SJSA1 (cell line): Measurements from ENCODE around the gene PRPF6. TPM values are rescaled to one million over a fixed set of nuclear protein-coding genes. Genes with fewer than 3 reads are reported as not detected.
A peak's percentile ranks its signal among the peaks of the same experiment; 100 is the strongest.
"Not testable (repeated sequence)": the region's sequence is repeated elsewhere in the genome, so short reads cannot be mapped to it uniquely, and the experiment has no call there.

Experiments used
- DNase-seq, 2 experiments: peaks; one replicate each; pipeline ENCODE4 v3.0.0-alpha.2; 2015 to 2020; ENCODE audit warnings: low spot score in 2 of 2, low read depth in 1 of 2
- H3K27ac ChIP-seq: fragments of 250-450 bp; sonication (Bioruptor Pico); 2 replicates; pipeline ENCODE4 v1.5.1; 2020; ENCODE audit warnings: mild to moderate bottlenecking, moderate library complexity
- H3K27me3 ChIP-seq: fragments of 250-450 bp; sonication (Bioruptor Pico); replicated peaks from 2 replicates; pipeline ENCODE4 v1.5.1; 2020; ENCODE audit warnings: mild to moderate bottlenecking, moderate library complexity
- H3K36me3 ChIP-seq: fragments of 250-450 bp; sonication (Bioruptor Pico); 2 replicates; pipeline ENCODE4 v1.5.1; 2020; ENCODE audit warnings: mild to moderate bottlenecking
- H3K4me1 ChIP-seq: fragments of 250-450 bp; sonication (Bioruptor Pico); replicated peaks from 2 replicates; pipeline ENCODE4 v1.6.1; 2021; ENCODE audit warnings: mild to moderate bottlenecking
- H3K4me3 ChIP-seq: fragments of 250-450 bp; sonication (Bioruptor Pico); 2 replicates; pipeline ENCODE4 v1.5.1; 2020; ENCODE audit warnings: mild to moderate bottlenecking
- H3K9me3 ChIP-seq: fragments of 250-450 bp; sonication (Bioruptor Pico); replicated peaks from 2 replicates; pipeline ENCODE4 v1.5.1; 2020; ENCODE audit warnings: mild to moderate bottlenecking
- total RNA-seq: library from RNA; depleted of rRNA; stranded (reverse); fragments of >200 nt; shearing (Covaris generic); gene quantifications from 2 replicates; pipeline ENCODE4 v1.2.3, GENCODE V29; 2014

Gene PRPF6
- total RNA-seq, 1 experiment from 2014 or later = 72.1 TPM

DNA sequence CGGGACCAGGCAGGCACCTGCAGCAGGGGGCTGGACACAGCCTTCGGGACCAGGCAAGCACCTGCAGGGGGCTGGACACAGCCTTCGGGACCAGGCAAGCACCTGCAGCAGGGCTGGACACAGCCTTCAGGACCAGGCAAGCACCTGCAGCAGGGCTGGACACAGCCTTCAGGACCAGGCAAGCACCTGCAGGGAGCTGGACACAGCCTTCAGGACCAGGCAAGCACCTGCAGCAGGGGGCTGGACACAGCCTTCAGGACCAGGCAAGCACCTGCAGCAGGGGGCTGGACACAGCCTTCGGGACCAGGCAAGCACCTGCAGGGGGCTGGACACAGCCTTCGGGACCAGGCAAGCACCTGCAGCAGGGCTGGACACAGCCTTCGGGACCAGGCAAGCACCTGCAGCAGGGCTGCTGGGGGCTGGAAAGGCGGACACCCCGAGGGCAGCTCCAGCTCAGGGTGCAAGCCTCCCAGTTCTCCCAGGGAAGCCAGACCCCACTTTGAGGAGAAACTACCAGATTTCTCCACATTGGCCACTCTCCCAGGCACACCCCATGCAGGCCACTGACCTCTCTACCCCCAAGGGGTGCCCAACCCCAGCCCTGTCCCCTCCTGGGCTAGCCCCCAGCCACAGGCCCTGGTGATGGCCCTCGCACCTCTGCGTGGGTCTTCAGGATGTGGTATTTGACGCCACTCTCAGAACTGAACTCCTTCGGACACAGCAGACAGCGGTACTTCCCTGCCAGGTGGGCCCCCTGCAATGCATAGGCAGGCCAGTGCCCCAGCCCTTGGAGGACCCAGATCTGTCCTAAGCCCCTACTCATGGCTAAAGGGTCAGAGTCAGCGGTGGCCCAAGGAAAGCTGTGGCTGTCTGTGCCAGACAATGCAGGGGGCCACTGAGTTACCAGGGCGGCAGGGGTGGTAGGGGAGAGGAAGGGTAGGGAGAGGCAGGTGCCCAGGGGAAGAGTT is 20.0 kb upstream of the PRPF6 start:
- DNase-seq, H3K27ac ChIP-seq, H3K9me3 ChIP-seq, H3K4me3 ChIP-seq, H3K27me3 ChIP-seq: not testable (repeated sequence)
- Histone ChIP-seq H3K36me3 (peaks cover 55% of the 10 kb centered on the region), H3K4me1 (peaks cover 12% of the 10 kb centered on the region)

DNA sequence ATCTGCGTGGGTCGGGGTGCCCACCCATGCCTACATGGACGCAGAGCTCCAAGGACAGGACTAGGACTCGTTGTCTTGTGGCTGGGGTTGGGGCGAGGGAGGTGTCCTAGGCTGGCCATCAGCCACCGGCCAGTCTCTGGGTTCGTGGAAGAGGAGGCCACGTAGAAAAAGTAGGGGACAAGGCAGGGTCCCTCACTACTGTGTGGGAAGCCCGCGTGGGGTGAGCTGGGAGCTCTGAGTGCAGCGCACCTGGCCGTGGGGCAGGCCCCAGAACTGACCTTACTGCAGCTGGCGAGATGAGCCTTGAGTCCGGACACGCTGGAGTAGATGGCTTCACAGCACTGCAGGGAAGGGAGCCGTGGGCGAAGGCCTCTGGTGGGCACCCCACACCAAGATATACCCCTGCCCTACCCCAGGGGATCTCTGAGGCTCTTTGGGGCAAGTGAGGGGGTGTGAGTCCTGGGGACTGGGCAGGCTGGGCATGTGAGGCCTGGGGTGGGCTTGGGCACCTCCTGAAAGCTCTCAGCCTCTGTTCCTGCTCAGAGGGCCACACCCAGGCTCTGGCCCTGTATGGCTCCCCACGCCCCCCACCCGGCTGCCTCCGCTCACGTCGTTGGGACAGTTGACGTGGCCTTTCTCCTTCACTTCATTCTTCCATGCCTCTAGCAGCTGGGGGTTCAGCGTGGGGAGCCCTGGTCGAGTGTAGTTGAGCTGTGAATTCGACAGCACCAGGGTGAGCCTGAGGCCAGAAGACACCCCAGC is 19.1 kb upstream of the PRPF6 start:
- Histone ChIP-seq H3K27ac (no peak overlapping the region), H3K27me3 (no peaks in the 10 kb centered on the region), H3K4me3 (no peak overlapping the region), H3K9me3 (no peaks in the 10 kb centered on the region), H3K4me1 (peaks cover 6% of the 10 kb centered on the region), H3K36me3 (peaks cover 61% of the 10 kb centered on the region)
- DNase-seq = no peak

DNA sequence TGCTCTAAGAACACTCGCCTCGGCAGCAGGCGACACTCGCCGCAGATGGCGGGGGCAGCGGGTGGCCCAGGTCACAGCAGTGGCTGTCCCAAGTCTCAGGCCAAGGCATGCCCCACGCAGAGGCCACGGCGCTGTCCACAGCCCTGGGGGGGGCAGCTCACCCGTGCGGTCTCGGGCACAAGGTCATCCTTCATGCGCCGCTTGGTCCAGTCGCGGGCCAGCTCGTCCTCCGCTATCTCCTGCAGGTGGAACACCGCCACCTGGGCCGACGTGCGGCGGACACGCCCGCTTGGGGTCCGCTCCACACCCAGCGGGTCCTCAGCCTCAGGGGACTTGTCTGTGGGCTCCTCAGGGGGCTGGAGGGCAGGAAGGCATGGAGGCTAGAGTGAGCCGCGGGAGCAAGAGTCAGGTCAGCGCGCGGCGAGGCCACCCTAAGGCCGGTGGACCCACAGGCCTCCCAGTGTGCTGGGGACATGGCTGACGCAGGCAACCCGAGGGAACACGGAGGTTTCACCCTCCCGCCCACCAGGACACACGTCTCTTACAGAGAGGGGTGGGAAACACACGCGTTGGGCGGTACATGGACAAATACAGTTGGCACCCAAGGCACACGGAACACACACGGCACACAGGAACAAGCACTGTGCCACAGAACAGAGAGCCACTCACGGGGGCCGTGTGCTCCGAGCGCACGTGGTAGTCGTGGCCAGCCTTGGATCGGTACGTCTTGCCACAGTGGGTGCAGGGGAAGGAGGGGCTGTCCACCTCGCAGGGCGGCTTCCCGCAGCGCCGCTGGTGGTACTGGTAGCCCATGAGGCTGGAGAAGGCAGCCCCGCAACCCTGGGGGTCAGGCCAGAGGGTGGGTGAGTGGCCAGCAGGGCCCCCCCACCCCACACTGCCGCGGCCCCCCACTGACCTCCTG is 18.2 kb upstream of the PRPF6 start:
- Histone ChIP-seq H3K36me3 (peaks cover 64% of the 10 kb centered on the region), H3K27ac (no peak overlapping the region), H3K4me3 (no peak overlapping the region), H3K9me3 (no peaks in the 10 kb centered on the region), H3K27me3 (no peaks in the 10 kb centered on the region), H3K4me1 (no peaks in the 10 kb centered on the region)
- DNase-seq = no peak

DNA sequence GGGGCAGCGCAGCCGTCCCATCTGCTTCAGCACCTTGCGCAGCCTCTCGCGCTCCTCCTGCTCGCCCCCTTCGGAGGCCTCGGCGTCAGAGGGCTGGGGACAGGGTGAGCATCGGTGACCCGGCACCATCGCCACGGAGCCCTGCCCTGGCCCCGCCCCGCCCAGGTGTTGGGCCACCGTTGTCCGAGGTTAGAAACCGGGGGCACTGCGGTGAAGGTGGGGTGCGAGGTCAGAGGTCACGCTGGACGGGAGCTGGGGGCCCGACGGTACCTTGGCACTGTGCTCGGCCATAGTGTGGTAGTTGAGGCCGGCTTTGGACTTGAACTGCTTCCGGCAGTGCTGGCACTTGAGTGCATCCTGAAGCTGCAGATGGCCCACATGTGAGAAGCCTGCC is 17.6 kb upstream of the PRPF6 start:
- H3K36me3 ChIP-seq = peaks cover 71% of the 10 kb centered on the region
- H3K27me3 ChIP-seq = no peaks in the 10 kb centered on the region
- H3K4me1 ChIP-seq = no peaks in the 10 kb centered on the region
- DNase-seq = no peak
- no peak overlapping the region for H3K27ac ChIP-seq
- H3K9me3 ChIP-seq = no peaks in the 10 kb centered on the region
- no peak overlapping the region for H3K4me3 ChIP-seq

DNA sequence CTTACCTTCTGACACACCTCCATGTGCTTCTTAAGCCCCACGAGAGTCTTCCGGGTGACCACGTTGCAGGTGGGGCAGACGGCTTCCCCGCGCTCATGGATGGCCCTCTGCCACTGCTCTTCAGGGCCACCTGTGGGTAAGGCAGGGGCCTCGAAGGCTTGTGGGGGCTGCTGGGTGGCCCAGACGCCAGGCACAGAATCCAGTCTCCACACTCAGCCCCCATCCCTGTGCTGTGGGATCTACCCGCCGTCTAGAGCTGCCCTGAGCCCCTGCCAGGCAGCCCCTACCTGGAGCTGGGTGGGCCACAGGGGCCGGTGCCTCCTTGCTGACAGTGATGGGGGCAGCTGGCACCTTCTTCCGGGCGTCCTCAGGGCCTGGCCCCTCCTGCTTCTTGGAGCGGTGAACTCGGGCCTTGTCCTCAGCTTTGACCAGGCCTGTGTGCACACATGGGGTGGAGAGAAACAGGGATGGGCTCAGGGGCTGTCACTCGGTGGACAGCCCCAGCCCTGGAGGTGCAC is 17.1 kb upstream of the PRPF6 start:
- Histone ChIP-seq H3K36me3 (peaks cover 75% of the 10 kb centered on the region), H3K4me3 (no peak overlapping the region), H3K9me3 (no peaks in the 10 kb centered on the region), H3K27me3 (no peaks in the 10 kb centered on the region), H3K4me1 (peaks cover 5% of the 10 kb centered on the region), H3K27ac (no peak overlapping the region)
- no peak for DNase-seq

DNA sequence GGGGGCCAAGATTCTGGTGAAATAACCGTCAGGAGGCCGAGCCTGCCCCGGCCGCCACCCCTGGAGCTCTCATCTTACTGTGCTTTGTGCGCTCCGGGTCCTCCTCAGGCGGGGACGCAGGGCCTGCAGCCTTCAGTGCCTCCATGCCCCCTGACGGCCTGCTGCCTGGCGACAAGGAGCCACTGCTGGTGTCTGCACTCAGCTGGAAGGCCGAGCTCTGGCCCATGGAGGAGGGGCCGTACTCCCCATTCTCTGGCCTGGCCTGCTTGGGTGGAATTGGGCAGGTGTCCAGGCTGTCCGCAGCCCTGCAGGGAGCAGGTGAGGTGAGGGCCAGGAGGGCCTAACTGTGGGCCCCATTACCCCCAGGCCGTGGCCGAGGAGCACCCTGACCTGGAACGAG is 16.5 kb upstream of the PRPF6 start:
- H3K9me3 ChIP-seq = no peaks in the 10 kb centered on the region
- no peak overlapping the region for H3K27ac ChIP-seq
- peaks cover 74% of the 10 kb centered on the region for H3K36me3 ChIP-seq
- no peak for DNase-seq
- peaks cover 9% of the 10 kb centered on the region for H3K4me1 ChIP-seq
- H3K27me3 ChIP-seq = no peaks in the 10 kb centered on the region
- no peak overlapping the region for H3K4me3 ChIP-seq

DNA sequence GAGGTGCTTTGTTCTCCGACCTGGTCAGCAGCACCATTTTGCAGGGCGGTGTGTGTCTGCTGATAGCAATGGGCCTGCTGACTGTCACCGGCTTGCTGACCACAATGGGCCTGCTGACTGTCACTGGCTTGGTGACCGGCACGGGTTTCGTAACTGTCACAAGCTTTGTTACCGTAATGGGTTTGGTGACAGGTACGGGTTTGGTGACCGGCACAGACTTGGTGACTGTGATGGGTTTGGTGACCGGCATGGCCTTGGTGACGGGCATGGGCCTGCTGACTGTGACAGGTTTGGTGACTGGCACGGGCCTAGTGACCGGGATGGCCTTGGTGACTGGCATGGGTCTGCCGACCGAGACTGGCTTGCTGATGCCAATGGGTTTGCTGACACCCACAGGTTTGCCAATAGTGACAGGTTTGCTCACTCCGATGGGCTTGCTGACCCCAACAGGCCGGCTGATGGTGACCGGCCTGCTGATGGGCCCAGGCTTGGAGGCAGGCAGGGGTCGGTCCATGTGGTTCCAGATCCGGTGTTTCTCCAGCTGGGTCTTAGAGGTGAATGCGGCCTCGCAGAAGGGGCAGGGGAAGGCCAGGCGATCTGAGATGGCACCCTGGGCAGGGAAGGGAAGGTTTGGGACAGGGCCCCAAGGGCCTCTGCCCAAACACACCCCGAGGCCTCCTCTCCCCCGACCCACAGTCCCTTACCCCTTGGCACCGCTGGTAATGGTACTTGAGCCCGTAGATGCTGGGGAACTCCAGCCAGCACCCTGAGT is 14.6 kb upstream of the PRPF6 start:
- DNase-seq = no peak
- Histone ChIP-seq H3K4me1 (peaks cover 14% of the 10 kb centered on the region), H3K4me3 (no peak overlapping the region), H3K27me3 (no peaks in the 10 kb centered on the region), H3K36me3 (peaks cover 69% of the 10 kb centered on the region), H3K9me3 (0 out of 2 replicates have a peak, but pooled peaks cover 2% of the 10 kb centered on the region), H3K27ac (no peak overlapping the region)

DNA sequence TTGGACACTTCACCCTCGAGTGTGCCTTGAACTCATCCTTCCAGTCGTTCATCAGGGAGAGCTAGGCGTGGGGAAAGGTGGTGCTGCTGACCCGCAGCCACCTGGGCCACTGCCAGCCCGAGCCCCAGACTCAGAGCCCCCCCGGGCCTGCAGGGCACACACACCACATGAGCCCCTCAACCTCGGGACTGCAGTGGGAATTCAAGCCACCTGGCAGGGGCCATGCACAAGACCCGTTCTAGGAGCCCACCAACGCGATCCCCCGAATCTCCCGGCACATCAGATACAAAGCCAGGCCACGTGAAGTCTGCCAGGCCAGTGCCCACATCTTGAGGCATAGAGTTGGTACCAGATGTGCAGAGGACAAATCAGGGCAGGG is 14.0 kb upstream of the PRPF6 start:
- H3K4me1 ChIP-seq = peaks cover 14% of the 10 kb centered on the region
- no peak overlapping the region for H3K4me3 ChIP-seq
- H3K27me3 ChIP-seq = no peaks in the 10 kb centered on the region
- no peak for DNase-seq
- H3K27ac ChIP-seq = no peak overlapping the region
- peaks cover 63% of the 10 kb centered on the region for H3K36me3 ChIP-seq
- 0 out of 2 replicates have a peak, but pooled peaks cover 2% of the 10 kb centered on the region for H3K9me3 ChIP-seq

DNA sequence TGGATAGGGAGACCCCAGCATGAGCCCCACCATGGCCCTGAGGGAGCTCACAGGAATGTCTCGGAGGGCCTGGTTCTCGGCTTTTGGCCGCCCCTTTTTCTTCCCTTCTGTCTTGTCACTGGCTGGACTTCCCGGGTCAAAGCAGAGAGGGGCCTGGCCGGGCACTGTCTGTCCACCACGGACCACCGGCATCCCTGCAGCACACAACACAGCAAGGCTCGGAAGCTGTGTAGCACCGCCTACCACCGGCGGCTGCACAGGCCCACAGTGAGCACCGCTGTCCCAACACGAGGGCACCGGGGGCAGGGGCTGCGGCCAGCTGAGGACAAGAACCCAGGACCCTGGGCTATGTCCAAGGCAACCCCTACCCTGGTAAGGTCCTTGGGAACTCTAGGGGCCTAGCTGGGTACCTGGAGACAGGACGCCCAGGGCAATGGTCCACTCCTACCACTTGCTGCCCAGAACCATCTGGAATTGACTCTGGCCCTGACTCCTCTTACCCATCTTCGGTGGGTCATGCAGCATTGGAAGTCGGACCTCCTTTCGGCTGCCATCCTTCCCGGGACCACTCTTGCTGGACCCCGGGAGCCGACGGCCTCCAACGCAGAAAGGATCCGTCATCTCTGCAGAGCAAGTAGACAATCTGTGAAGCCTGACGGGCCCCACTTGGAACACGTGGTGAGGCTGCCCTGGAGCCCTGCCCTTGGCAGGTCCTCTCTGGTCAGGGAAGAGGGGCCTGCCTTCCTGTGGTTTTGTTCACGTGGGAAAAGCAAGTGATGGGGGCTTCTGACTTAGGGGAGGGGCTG is 13.4 kb upstream of the PRPF6 start:
- Histone ChIP-seq H3K4me3 (no peak overlapping the region), H3K27me3 (no peaks in the 10 kb centered on the region), H3K36me3 (peaks cover 57% of the 10 kb centered on the region), H3K9me3 (0 out of 2 replicates have a peak, but pooled peaks cover 2% of the 10 kb centered on the region), H3K4me1 (peaks cover 14% of the 10 kb centered on the region), H3K27ac (no peak overlapping the region)
- DNase-seq = no peak

DNA sequence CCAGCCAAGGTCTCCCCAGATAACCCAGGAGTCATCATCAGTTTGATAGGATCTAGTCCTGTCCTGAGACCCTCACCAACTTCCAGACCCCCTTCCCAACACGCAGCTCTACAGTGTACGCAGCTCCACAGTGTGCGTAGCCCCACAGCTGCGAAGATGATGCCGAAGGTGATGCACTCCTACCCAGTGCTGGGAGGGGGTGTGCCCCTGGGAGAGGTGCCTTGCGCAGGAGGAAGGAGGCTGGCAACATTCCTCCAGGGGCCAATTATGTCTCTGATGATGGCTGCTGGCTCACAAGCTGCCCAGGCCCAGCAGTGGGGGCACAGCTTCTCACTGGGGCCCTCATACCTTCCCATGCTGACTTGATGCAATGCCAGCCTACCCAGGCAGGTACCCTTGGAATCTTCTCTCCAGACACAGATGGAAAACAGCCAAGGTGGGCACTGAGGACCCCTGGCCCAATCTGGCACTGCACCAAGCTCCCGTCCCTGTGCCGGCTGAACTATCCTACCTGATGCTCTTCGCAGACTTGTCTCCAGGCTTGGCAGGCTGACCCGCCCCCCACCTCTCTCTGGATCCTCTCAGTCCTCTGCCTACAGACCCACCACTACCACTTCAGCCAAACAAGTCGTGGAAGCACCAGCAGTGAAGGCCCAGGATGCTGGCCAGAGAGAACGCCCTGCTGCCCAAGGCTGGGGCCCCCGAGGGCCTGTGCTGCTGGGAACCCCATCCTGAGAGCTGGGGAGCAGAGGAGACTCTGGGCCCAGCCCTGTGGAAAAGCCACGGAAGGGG is 12.6 kb upstream of the PRPF6 start:
- H3K27ac ChIP-seq = no peak overlapping the region
- DNase-seq = no peak
- peak overlapping the region; percentile 75 for H3K4me3 ChIP-seq
- no peaks in the 10 kb centered on the region for H3K27me3 ChIP-seq
- H3K9me3 ChIP-seq = 0 out of 2 replicates have a peak, but pooled peaks cover 2% of the 10 kb centered on the region
- H3K36me3 ChIP-seq = peaks cover 49% of the 10 kb centered on the region
- peaks cover 14% of the 10 kb centered on the region for H3K4me1 ChIP-seq

DNA sequence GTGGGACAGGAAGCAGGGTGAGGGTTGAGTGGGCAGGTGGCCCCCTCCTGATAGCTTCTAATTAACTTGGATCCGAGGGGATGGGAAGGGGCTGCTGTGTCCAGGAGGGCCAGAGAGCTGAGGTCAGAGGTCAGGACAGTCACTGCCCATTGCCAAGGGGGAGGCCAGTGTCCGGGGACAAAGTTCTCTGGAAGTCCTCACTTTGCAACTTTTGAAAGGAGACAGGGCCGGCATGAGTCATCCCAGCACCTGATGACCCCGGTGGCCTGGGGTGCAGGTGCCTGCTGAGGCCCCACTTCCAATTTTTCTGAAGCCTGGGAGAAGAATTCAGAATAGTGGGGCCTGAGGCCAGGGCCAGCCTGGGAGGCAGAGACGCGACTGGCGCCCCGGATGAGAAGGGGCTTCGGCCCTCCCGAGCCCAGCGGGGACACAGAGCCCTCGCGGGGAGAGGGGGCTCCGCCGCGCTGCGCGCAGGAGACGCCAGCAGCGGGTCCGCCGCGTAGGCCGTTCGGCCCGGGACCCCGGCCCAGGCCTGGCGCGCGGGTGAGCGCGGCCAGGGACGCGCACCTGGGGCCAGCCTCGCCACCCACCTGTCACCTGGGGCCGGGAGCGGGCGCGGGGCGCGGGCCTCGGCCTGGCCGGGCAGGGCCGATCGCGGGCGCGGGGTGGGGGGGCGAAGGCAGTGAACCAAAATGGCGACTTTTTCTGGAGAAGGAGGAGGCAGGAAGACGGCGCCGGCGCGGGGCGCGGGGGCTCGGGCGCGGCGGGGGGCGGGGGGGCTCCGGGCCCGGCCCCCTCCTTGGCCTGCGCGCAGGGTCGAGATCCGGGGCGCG is 11.8 kb upstream of the PRPF6 start:
- Histone ChIP-seq H3K4me3 (peak overlapping the region; percentile 75), H3K4me1 (peaks cover 21% of the 10 kb centered on the region), H3K27me3 (no peaks in the 10 kb centered on the region), H3K27ac (no peak overlapping the region), H3K9me3 (0 out of 2 replicates have a peak, but pooled peaks cover 2% of the 10 kb centered on the region), H3K36me3 (peaks cover 41% of the 10 kb centered on the region)
- DNase-seq = peak in 1 of 2 experiments; percentile 47
